ENCODE results near the gene CXCL3. TPM values are rescaled to one million over a fixed set of nuclear protein-coding genes. Genes with fewer than 3 reads are reported as not detected.

CXCL3 gene
- total RNA-seq, 6 experiments from 2014 or later, result 0.40 to 2.3 (median 1.4) TPM

DNA sequence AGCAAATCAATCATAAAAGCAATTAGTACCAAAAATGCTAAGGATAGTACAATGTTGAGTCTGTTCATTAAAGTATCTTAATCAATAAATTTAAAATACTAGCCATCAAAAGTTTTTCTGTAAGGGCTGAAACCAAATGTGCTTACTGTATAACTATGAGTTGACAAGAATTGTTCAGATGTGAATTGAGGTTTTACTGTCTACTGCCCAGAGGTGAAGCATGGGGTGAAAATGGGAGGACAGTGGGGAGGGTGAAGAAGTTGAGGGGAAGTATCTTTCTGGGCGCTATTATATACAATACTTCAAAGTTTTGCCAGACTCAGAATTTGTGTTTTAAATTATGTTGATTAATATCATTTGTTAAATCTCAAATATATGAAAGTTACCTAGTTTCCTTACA is 46.4 kb downstream of the CXCL3 start:
- TF ChIP-seq, protein P1, sequence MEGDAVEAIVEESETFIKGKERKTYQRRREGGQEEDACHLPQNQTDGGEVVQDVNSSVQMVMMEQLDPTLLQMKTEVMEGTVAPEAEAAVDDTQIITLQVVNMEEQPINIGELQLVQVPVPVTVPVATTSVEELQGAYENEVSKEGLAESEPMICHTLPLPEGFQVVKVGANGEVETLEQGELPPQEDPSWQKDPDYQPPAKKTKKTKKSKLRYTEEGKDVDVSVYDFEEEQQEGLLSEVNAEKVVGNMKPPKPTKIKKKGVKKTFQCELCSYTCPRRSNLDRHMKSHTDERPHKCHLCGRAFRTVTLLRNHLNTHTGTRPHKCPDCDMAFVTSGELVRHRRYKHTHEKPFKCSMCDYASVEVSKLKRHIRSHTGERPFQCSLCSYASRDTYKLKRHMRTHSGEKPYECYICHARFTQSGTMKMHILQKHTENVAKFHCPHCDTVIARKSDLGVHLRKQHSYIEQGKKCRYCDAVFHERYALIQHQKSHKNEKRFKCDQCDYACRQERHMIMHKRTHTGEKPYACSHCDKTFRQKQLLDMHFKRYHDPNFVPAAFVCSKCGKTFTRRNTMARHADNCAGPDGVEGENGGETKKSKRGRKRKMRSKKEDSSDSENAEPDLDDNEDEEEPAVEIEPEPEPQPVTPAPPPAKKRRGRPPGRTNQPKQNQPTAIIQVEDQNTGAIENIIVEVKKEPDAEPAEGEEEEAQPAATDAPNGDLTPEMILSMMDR (IDR thresholded peaks at IDR 0.05), result no peak
- H3K4me3 Mint-ChIP-seq, result no peak overlapping the region
- DNase-seq, result no peak
- H3K27me3 Mint-ChIP-seq (ENCODE audit: insufficient read depth), result peaks cover 6% of the 10 kb centered on the region; the same call in 1 of the 2 replicates
- no peak overlapping the region for H3K27ac Mint-ChIP-seq
- H3K9me3 Mint-ChIP-seq, result no peaks in the 10 kb centered on the region
- H3K36me3 Mint-ChIP-seq (ENCODE audit: low read depth), result no peaks in the 10 kb centered on the region
- H3K4me1 Mint-ChIP-seq (ENCODE audit: low read depth), result no peaks in the 10 kb centered on the region

- no peaks in the 10 kb centered on the region for H3K9me3 Mint-ChIP-seq
- peaks cover 7% of the 10 kb centered on the region; the same call in 1 of the 2 replicates for H3K27me3 Mint-ChIP-seq (ENCODE audit: insufficient read depth)
- H3K36me3 Mint-ChIP-seq (ENCODE audit: low read depth), result no peaks in the 10 kb centered on the region
- DNase-seq, result no peak
- no peaks in the 10 kb centered on the region for H3K4me1 Mint-ChIP-seq (ENCODE audit: low read depth)
- no peak overlapping the region for H3K27ac Mint-ChIP-seq
- TF ChIP-seq, protein P1 (IDR thresholded peaks at IDR 0.05), result no peak
- no peak overlapping the region for H3K4me3 Mint-ChIP-seq
Measured at GRCh38 chr4:73991742-73992000, 46.8 kb downstream of the CXCL3 start.

- Mint-ChIP-seq H3K36me3 (ENCODE audit: low read depth) (no peaks in the 10 kb centered on the region), H3K9me3 (no peaks in the 10 kb centered on the region), H3K4me3 (no peak overlapping the region), H3K27ac (no peak overlapping the region), H3K4me1 (ENCODE audit: low read depth) (no peaks in the 10 kb centered on the region), H3K27me3 (ENCODE audit: insufficient read depth) (peaks cover 7% of the 10 kb centered on the region; the same call in 1 of the 2 replicates)
- TF ChIP-seq, protein P1 (IDR thresholded peaks at IDR 0.05), result no peak
- DNase-seq, result no peak
Measured at GRCh38 chr4:73990988-73991741, 47.3 kb downstream of the CXCL3 start.

DNA sequence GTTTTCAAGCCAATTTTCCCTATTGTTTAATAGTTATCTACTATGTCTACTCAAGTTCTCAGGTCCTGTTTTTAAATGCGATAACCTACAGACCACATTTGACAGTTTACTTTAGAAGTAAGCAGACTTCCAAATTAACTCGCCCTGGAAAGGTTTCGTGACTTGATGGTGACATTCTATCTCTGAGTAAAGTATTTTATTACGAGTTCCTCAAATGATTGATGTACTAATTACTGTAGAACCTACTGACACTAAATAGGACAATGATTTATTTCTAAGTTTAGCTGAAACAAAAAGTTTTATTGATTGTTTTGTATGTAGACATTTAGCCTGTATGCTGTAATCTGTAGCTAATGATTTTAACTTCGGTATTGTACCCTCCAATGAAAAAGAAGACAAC is 48.6 kb downstream of the CXCL3 start:
- Mint-ChIP-seq H3K9me3 (no peaks in the 10 kb centered on the region), H3K4me3 (no peak overlapping the region), H3K36me3 (ENCODE audit: low read depth) (no peaks in the 10 kb centered on the region), H3K27ac (no peak overlapping the region), H3K4me1 (ENCODE audit: low read depth) (no peaks in the 10 kb centered on the region), H3K27me3 (ENCODE audit: insufficient read depth) (peaks cover 6% of the 10 kb centered on the region; the same call in 1 of the 2 replicates)
- TF ChIP-seq, protein P1 (IDR thresholded peaks at IDR 0.05), result no peak
- DNase-seq, result no peak

DNA sequence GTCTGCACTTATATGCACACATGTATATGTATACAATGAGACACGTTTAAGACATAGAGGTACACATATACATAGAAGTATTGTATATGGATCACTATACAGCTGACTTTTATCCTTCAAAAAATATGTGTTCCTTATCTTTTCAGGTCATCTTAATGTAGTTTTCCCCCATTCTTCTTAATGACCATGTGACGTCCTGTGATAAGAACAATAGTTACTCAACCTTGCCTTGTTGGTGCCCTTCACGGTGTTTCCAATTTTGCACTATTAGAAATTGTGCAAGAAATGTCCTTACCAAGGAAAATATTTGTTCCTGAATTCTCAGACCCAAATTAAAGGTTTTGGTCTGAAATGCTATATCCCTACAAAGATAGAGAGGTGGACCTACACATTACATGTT is 49.5 kb downstream of the CXCL3 start:
- no peak overlapping the region for H3K4me3 Mint-ChIP-seq
- no peak overlapping the region for H3K27ac Mint-ChIP-seq
- DNase-seq, result no peak
- TF ChIP-seq, protein P1 (IDR thresholded peaks at IDR 0.05), result no peak
- no peaks in the 10 kb centered on the region for H3K9me3 Mint-ChIP-seq
- peaks cover 4% of the 10 kb centered on the region; the same call in 1 of the 2 replicates for H3K27me3 Mint-ChIP-seq (ENCODE audit: insufficient read depth)
- H3K36me3 Mint-ChIP-seq (ENCODE audit: low read depth), result no peaks in the 10 kb centered on the region
- no peaks in the 10 kb centered on the region for H3K4me1 Mint-ChIP-seq (ENCODE audit: low read depth)
